GM18498 (cell line): Measurements from ENCODE around the gene GPBP1.
"Not testable (repeated sequence)": the region's sequence is repeated elsewhere in the genome, so short reads cannot be mapped to it uniquely, and the experiment has no call there.

Experiments
- ATAC-seq: cut with Tn5 transposase; IDR thresholded peaks from one replicate; pipeline ENCODE4 v1.9.1; 2021; ENCODE audit warnings: mild to moderate bottlenecking, moderate library complexity; ENCODE audit not compliant: unreplicated experiment

Gene GPBP1, protein sequence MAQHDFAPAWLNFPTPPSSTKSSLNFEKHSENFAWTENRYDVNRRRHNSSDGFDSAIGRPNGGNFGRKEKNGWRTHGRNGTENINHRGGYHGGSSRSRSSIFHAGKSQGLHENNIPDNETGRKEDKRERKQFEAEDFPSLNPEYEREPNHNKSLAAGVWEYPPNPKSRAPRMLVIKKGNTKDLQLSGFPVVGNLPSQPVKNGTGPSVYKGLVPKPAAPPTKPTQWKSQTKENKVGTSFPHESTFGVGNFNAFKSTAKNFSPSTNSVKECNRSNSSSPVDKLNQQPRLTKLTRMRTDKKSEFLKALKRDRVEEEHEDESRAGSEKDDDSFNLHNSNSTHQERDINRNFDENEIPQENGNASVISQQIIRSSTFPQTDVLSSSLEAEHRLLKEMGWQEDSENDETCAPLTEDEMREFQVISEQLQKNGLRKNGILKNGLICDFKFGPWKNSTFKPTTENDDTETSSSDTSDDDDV

DNA sequence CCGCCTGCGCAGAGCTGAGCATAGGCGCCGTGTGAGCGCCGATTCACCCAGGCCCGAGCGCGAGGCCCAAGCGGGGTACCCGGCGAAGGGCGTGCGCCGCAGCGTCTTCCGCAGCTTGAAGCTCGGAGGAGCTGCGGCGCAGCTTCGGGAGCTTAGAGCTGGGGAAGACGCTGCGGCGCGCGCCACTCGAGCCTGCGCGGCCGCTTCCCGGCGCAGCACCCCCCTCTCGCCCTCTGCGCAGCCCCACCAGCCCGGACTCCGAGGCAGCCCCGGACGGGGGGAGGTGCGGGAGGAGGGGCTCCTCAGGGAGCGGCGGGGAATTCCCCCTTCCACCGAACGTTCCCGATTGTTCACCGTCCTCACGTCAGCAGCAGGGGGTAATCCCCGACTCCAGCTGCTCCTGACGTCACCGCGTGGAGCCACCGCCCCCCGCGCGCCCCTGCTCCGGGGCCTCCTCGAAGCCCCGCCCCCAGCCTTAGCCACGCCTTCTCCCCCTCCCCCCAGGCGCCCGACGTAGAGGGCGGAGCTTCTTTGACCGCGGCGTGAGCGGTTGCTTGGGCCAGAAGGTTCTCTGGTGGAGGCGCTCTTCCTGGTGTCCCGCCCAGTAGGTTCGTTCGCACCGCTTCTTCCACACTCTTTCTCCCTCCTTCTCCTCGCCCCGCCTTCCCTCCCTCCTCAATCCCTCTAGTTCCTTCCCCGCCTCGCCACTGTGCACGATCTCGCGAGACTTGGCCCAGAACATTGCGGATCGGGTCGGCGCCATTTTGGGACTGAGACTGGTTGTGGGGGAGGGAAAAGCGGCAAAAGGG is at the start of gene GPBP1:
Gene GPBP1, plus strand, starts transcription at position 741 of the 809 bp plus-strand sequence. CDS start 40,072 bp downstream, outside the sequence.
- peak; percentile 73 for ATAC-seq

DNA sequence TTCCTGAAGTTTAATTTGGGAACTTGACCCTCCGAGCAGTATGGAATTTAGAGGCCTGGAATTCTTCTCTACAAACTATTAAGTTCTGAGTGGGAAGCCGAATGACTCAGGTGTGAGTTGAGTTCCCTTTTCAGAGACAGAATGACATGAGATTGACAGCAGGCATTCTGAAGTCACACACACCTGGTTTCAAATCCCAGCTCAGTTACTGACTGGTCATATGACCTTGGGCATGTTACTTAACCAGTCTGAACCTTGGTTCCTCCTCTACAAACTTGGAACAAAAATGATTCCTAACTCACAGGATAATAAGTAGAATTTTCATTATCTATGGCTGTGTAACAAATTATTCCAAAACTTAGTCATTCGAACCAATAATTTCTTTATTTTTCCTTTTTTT is 45.5 kb upstream of the GPBP1 start:
- ATAC-seq = no peak

DNA sequence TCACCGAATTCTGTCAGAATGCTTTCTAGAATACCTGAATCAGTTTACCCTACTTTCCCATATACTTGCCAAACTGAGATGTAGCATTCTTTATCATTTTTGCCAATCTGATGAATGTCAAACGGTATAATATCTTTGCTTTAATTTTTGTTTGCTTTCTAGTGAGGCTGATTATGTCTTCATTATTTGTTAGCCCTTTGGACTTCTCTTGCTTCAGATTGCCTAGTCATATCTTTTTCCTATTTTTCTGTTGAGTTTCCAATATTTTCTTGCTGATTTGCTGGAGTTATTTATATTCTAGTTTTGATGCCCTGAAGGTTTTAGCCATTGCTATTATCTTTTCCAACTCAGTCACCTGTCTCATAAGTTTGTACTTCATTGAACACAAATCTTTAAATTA is 40.3 kb upstream of the GPBP1 start:
- ATAC-seq = no peak

DNA sequence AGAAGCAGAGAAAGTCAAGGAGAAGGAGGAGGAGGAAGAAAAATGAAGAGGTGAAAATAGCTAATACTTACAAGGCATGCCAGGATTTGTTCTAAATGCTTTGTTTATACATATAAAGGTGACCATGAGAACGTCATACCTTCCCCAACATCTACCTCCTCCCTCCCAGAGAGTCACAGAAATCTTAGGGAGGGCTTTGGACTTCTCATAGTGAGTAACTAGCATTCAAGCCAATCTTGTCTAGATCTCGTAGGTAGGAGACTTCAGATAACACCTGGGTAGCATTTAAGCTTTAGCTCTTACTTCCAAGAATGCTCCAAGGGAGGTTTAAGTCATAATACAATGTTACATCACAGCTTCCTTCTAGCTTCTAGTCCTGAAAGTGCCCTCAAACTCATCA is 36.5 kb upstream of the GPBP1 start:
- ATAC-seq = no peak

DNA sequence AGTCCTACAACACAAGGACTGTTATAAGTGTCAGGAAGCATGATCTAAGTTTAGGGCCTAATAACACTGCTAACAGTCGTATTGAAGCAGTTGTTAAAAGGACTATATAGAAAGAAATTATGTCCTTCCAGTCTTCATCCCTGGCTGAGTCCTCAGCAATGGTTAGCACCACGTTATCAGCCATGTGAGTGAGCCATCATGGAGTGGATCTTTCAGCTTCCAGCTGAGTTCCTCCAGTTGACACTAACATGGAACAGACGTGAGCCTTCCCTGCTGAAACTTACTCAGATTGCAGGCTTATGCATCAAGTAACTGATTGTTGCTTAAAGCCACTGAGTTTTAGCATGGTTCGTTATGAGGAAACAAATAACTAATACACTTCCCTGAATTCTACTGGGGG is 21.5 kb upstream of the GPBP1 start:
- no peak for ATAC-seq

DNA sequence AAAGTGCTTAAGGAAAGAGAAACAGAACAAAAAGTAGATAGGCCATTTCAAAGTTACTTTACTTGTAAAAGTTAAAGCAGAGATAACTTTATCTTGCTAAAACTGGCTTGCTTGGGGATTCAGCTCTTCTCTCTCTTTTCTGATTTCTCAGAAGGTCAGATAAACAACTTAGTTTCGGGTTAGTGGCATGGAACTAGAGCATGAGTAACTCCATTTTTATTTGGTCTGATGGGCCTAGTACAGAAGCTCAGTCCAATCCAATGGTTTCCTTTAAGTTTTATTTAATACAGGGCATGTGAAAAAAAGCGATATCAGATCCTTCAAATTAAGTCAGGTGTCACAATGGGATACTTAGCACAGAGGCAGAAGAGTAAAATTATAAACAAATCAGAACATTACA is 18.8 kb upstream of the GPBP1 start:
- no peak for ATAC-seq

DNA sequence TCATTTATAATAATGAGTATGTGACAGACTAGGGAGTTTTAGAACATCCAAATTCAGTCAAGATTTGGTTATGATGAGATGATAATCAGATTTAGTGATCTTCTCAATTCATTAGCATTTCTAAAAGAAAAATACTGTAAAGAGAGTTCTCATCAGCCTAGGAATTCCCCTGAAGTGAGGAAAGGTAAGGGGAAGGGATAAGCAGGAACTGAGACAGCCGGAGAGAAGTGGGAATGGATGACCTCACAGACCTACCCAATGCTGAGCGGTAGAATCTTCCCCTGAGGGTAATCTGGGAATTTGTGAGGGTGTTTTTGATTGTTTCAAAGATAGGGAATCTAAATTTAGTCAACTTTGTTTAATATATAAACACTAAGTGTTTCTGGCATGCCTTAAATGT is 16.7 kb upstream of the GPBP1 start:
- no peak for ATAC-seq

DNA sequence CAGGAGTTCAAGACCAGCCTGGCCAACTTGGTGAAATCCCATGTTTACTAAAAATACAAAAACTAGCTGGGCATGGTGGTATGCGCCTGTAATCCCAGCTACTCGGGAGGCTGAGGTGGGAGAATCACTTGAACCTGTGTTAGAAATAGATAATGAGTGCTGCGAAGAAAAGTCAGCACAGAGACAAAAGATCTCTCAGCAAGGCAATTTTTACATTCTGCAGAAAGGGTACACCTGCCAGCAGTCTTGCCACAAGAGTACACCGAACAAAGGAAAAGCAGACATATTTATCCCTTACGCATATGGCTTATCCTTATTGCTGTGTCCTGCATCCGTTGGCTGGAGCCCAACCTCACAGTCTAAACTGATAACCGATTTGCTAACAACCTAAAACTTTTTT is 16.2 kb upstream of the GPBP1 start:
- ATAC-seq = no peak

DNA sequence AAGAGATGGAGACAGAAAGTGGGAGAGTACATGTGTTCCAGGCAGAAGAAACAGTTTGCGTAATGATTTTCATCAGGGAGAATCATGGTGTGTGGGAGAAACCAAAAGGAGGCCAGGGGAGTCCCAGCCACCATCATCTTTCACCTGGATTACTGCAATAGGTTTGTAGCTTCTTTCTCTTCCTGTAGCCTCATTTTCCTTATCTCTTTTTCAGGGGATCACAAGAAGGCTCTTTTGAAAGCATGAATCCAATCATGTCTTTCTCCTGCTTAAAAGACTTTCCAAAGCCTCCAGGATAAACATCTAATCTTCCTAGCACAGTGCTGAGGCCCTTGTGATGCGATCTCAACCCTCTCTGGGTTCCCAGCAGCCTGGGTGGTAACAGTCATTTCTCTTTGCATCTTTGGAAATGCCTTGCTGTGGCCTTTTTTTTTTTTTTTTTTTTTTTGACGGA is 10.3 kb upstream of the GPBP1 start:
- no peak for ATAC-seq

DNA sequence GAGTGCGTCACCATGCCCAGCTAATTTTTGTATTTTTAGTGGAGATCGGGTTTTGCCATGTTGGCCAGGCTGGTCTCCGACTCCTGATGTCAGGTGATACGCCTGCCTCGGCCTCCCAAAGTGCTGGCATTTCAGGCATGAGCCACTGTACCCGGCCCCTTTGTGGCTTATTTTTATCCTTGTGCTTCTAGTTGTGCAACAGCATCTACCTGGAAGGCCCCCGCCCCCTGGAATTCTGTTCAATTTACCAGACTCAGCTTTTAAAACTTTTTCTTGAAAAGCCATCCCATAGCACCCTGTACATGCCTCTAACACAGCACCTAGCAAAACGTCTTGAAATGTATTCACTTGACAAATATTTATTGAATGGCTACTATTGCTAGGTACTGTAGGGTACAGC is 9.7 kb upstream of the GPBP1 start:
- no peak for ATAC-seq

DNA sequence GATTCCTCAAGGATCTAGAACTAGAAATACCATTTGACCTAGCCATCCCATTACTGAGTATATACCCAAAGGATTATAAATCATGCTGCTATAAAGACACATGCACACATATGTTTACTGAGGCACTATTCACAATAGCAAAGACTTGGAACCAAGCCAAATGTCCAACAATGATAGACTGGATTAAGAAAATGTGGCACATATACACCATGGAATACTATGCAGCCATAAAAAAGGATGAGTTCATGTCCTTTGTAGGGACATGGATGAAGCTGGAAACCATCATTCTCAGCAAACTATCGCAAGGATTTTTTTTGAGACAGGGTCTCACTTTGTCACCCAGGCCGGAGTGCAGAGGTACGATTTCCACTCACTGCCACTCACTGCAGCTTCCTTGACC is 8.7 kb upstream of the GPBP1 start:
- not testable (repeated sequence) for ATAC-seq

DNA sequence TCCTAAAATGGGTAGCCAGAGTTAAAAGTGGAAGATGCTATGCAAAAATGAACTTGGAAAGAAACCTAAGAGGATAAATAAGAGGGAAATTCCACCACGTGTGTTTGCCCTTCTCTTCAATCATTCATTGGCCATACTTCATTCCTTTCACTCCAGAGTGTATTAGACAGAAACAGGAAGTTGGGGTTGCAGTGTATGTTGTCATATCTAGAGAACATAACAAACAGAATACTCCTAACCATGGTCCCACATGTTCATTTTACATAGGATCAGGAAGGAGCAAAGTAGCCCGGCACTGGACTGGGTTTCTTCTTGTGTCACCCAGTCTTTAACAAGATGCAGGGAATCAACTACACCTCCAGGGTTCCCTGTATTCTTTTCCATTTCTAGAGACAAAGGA is 7.6 kb upstream of the GPBP1 start:
- ATAC-seq = peak; percentile 70

DNA sequence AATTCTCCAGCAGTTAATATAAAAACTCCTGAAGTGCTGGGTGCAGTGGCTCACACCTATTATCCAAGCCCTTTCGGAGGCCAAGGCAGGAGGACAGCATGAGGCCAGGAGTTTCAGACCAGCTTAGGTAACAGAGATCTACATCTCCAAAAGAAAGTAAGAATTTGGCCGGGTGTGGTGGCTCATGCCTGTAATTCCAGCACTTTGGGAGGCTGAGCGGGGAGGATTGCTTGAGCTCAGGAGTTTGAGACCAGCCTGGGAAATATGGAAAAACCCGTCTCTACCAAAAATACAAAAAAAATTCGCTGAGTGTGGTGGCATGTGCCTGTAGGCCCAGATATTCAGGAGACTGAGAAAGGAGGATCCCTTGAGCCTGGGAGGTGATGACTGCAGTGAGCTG is 6.7 kb upstream of the GPBP1 start:
- no peak for ATAC-seq

DNA sequence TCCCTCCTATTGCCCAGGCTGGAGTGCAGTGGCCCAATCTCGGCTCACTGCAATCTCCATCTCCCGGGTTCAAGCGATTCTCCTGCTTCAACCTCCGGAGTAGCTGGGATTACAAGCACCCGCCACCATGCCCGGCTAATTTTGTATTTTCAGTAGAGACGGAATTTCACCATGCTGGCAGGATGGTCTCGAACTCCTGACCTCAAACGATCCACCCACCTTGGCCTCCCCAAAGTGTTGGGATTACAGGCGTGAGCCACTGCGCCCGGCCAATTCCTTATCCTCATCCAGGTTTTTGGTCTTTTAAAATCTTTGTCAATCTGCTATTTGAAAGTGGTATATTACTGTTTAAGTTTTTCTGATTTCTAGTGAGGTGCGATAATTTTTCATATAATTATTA is 3.7 kb upstream of the GPBP1 start:
- not testable (repeated sequence) for ATAC-seq

DNA sequence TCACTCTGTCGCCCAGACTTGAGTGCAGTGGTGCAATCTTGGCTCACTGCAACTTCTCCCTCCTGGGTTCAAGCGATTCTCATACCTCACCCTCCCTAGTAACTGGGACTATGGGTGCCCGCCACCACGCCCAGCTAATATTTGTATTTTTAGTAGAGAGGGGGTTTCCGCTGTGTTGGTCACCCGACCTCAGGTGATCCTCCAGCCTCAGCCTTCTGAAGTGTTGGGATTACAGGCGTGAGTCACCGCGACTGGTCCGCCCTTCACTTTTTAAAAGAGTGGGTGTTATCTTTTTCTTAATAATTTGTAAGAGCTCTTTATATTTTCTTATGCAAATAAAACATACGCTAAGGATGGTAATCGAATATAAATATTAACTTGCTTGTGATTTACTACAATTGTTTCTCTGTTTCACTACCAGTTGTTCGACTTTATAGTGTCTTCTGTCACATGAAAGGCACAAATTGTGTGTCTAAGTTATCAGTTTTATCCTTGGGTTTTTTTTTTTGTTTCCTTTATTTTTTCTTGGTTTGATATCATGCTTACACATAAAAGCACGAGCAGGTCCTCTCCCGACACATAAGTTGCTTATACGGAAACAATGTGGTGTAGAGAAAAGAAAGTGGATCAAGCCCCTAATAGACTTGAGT is 1.9 kb upstream of the GPBP1 start:
- ATAC-seq = no peak

DNA sequence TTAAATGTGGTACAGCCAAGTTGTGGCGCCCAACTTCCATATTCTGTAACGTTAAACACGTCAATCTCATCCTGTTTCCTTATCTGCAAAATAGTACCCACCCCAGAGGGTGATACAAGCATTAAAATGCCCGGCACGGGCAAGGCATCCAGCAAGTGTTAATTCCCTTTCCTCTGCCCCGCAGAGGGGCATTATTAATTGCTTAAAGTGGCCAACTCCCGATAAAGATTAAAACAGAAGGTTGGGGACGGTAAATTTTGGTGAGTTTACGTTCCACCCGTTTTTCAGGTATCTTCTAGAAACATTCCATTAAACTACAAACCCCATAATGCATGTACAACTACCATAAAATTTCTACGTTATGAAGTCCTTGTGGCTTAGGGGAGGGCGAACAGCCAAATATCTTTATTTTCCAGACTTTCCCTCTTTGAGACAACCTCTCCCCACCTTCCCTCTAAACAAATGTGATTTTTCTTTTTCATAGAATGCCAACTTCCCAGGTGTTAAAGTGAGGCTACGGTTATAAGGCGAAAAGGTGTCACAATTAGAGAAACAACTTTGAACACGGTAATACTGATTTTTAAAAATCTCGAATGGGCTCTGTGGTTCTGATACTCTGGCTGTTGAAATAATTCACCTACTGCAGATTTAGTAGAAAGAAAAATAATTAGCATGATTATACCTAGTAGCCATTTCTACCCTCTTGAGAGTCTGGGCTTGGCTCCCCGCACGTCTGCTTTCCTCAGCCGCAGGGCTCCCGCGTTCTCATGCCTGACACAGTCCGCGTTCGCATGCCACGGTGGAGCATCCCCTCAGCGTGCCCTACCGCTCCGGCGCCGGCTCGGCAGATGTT is 1.2 kb upstream of the GPBP1 start:
- ATAC-seq = no peak

DNA sequence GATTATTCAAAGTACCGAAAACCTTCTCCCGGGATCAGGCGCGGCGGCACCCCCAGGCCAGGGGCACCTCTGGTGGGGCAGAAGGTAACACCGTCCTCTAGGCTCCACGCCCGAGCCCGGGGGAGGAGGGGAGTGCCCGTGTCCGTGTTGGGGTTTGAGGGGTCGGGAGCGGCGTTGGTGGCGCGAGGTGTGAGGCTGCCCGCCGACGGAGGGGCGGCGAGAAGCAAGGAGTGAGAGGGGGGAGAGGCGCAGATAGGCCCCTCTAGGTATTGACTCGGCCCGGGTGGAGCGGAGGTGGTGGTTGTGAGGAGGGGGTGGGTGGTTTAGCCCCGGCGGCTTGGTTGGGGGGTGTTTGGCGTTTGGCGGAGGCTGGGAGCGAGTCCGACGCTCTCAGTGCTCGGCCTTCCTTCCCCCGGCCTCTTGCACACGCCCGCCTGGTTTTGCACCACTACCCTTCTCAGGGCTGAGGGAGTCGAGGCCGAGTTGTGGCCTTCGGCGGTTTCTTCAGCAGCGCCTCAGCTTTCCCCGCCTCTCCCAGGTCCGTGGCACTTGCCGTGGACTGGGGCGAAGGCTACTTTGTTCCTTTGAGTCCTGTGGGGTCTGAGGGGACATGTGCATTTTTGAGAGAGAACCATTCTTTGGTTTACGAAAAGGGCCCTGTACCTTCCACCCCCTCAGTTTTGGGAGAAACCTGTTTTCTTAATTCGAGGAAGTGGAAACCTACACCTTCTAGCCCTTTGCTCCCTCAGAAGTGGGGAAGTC is 450 bp downstream of the GPBP1 start:
- ATAC-seq = peak; percentile 2

DNA sequence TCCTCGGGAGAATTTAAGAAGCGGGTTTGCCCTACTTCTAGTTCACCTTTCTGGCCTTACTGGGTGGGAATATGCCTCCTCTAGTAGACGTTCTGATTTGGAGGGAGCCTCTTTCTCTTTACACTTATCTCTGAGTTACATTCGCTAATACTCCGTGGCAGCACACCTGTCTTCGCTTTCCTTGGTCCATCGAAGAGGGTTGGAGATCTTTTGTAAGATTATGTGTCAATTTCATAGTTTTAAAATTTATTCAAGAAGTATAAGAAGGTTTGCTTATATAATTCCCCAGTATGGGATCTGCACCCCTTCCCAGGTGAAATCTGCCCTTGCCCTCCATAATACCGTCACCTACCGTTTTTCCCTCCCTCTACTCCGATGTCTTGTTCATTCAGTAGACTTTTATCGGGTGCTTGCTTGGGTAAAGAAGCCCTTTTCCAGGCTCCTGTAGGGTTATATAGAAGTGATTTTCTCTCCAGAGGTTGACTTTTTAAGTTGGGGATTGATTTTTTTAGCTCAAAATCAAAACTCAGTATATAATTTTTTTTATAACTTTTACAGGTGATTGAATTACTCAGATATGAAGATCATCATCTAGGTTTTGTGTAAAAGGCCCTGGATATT is 1.1 kb downstream of the GPBP1 start:
- ATAC-seq = no peak

DNA sequence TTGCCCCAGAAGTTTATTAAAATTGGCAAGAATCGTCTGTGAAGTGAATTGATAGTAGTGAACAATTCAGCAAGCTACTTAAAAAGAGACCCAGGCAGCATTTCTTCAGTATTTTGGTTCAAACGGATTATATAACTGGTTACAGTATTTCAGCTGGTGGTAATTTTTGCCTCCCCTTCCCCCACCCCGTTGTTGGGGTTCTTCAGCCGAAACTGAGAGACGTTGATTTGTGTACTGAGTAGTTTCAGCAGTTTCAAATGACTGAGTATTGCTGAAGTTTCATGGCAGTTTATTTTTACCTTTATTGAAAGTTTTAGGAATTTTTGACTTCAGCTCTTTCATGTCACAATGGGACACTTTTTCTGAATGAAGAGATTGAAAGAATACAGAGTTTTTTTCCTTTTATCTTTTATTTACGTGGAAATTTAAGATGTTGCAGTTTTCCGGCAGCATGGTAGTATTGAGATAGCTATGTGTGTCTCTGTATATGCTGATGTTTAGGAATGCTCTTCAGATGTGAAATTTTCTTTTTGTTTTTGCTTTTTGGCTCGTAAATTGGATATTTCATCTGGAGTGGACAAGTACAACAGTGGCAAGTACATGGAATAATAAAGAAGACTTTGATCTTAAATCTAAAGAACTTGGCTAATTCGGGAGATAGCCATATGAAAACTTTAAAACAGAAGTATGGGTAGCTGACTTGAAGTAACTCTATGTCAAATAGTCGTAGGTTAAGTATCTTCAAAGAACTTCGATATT is 1.9 kb downstream of the GPBP1 start:
- no peak for ATAC-seq
